Measurements from ENCODE around the gene BOK. TPM values are rescaled to one million over a fixed set of nuclear protein-coding genes. Genes with fewer than 3 reads are reported as not detected.

The BOK gene
- total and polyA plus RNA-seq, 9 donors, result 35.3 to 60.4 (median 57.0) TPM

- Histone ChIP-seq H3K36me3 (ENCODE audit: control insufficient read depth, insufficient read depth, low read length) (no peaks in the 10 kb centered on the region), H3K4me3 (ENCODE audit: low read length) (no peak overlapping the region), H3K4me1 (ENCODE audit: control insufficient read depth, insufficient read depth, low read length) (peaks cover 38% of the 10 kb centered on the region), H3K9me3 (replicated peaks; ENCODE audit: control insufficient read depth, low read depth, low read length) (no peaks in the 10 kb centered on the region), H3K27me3 (ENCODE audit: control insufficient read depth, insufficient read depth, low read length) (no peaks in the 10 kb centered on the region), H3K27ac (ENCODE audit: low read length) (peak overlapping the region; percentile 71)
- WGBS (ENCODE audit: insufficient coverage), result 44% methylated on average over 10 of the region's 20 CpGs
- peak; percentile 72 for DNase-seq
These were observed 53.8 kb downstream of the BOK start for GRCh38 chr2:241612156-241613016.

- H3K9me3 ChIP-seq (replicated peaks; ENCODE audit: control insufficient read depth, low read depth, low read length), result no peaks in the 10 kb centered on the region
- no peak overlapping the region for H3K4me3 ChIP-seq (ENCODE audit: low read length)
- DNase-seq, result peak; percentile 72
- no peaks in the 10 kb centered on the region for H3K36me3 ChIP-seq (ENCODE audit: control insufficient read depth, insufficient read depth, low read length)
- whole genome bisulfite sequencing (ENCODE audit: insufficient coverage), result 40% methylated on average over 2 of the region's 15 CpGs
- H3K4me1 ChIP-seq (ENCODE audit: control insufficient read depth, insufficient read depth, low read length), result peaks cover 44% of the 10 kb centered on the region
- peak overlapping the region; percentile 71 for H3K27ac ChIP-seq (ENCODE audit: low read length)
- no peaks in the 10 kb centered on the region for H3K27me3 ChIP-seq (ENCODE audit: control insufficient read depth, insufficient read depth, low read length)
These were observed 54.7 kb downstream of the BOK start for GRCh38 chr2:241613017-241613780.

- Histone ChIP-seq H3K4me3 (ENCODE audit: low read length) (no peak overlapping the region), H3K27me3 (ENCODE audit: control insufficient read depth, insufficient read depth, low read length) (no peaks in the 10 kb centered on the region), H3K27ac (ENCODE audit: low read length) (no peak overlapping the region), H3K4me1 (ENCODE audit: control insufficient read depth, insufficient read depth, low read length) (peaks cover 36% of the 10 kb centered on the region), H3K36me3 (ENCODE audit: control insufficient read depth, insufficient read depth, low read length) (no peaks in the 10 kb centered on the region), H3K9me3 (replicated peaks; ENCODE audit: control insufficient read depth, low read depth, low read length) (no peaks in the 10 kb centered on the region)
- 80% methylated on average over 3 of the region's 11 CpGs for WGBS (ENCODE audit: insufficient coverage)
- DNase-seq, result no peak
These were observed 56.5 kb downstream of the BOK start for GRCh38 chr2:241615041-241615440.

GRCh38 chr2:241615522-241616052 is 57.0 kb downstream of the BOK start:
- peaks cover 33% of the 10 kb centered on the region for H3K4me1 ChIP-seq (ENCODE audit: control insufficient read depth, insufficient read depth, low read length)

GRCh38 chr2:241616168-241617125 is 57.9 kb downstream of the BOK start:
- WGBS (ENCODE audit: insufficient coverage), result 77% methylated on average over 14 of the region's 30 CpGs
- H3K4me1 ChIP-seq (ENCODE audit: control insufficient read depth, insufficient read depth, low read length), result peaks cover 31% of the 10 kb centered on the region
- no peaks in the 10 kb centered on the region for H3K27me3 ChIP-seq (ENCODE audit: control insufficient read depth, insufficient read depth, low read length)
- DNase-seq, result no peak
- no peak overlapping the region for H3K4me3 ChIP-seq (ENCODE audit: low read length)
- no peaks in the 10 kb centered on the region for H3K9me3 ChIP-seq (replicated peaks; ENCODE audit: control insufficient read depth, low read depth, low read length)
- H3K36me3 ChIP-seq (ENCODE audit: control insufficient read depth, insufficient read depth, low read length), result no peaks in the 10 kb centered on the region
- no peak overlapping the region for H3K27ac ChIP-seq (ENCODE audit: low read length)

More at GRCh38 chr2:241615522-241616052, 57.0 kb downstream of the BOK start:
- Histone ChIP-seq H3K27me3 (ENCODE audit: control insufficient read depth, insufficient read depth, low read length) (no peaks in the 10 kb centered on the region), H3K9me3 (replicated peaks; ENCODE audit: control insufficient read depth, low read depth, low read length) (no peaks in the 10 kb centered on the region), H3K4me3 (ENCODE audit: low read length) (no peak overlapping the region), H3K36me3 (ENCODE audit: control insufficient read depth, insufficient read depth, low read length) (no peaks in the 10 kb centered on the region), H3K27ac (ENCODE audit: low read length) (no peak overlapping the region)
- no peak for DNase-seq
- WGBS (ENCODE audit: insufficient coverage), result 72% methylated on average over 16 of the region's 16 CpGs

DNA sequence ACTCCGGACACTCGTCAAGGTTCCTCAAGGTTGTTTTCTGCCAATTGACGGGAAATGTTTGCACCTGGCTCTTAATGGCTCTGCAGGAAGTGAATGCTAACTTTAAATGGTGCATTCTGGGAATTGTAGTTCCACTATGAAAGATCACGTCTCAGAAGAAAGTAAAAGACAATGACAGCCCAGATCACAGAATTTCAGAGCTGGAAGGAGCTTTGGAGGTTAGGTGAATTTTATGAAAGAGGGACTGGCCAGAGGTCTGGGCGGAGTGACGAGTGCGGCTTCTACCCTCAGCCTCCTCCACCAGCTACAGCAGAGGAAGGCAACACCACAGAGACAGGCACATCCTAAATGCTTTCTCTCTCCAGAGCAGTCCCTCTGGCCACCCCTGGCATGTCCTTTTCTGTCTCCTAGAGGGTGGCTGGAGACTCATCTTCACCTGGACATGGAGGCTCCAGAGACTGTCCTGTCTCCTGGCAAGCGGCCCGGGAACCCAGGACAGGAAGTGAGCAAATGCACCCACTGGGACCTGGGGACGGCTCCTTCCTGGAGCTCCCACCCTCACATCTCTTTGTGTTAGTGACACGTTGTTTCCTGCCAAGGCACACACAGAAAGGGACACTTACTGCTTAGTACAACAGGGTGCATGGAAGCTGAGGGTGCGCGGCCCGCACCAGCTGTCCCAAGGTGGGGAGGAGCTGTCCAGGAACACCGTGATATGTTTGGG is 59.0 kb downstream of the BOK start:
- Histone ChIP-seq H3K36me3 (ENCODE audit: control insufficient read depth, insufficient read depth, low read length) (no peaks in the 10 kb centered on the region), H3K27me3 (ENCODE audit: control insufficient read depth, insufficient read depth, low read length) (no peaks in the 10 kb centered on the region), H3K4me3 (ENCODE audit: low read length) (peak overlapping the region; percentile 19), H3K4me1 (ENCODE audit: control insufficient read depth, insufficient read depth, low read length) (peaks cover 28% of the 10 kb centered on the region), H3K9me3 (replicated peaks; ENCODE audit: control insufficient read depth, low read depth, low read length) (peaks cover 3% of the 10 kb centered on the region), H3K27ac (ENCODE audit: low read length) (peak overlapping the region; percentile 79)
- WGBS (ENCODE audit: insufficient coverage), result 45% methylated on average over 5 of the region's 15 CpGs
- DNase-seq, result peak; percentile 60

DNA sequence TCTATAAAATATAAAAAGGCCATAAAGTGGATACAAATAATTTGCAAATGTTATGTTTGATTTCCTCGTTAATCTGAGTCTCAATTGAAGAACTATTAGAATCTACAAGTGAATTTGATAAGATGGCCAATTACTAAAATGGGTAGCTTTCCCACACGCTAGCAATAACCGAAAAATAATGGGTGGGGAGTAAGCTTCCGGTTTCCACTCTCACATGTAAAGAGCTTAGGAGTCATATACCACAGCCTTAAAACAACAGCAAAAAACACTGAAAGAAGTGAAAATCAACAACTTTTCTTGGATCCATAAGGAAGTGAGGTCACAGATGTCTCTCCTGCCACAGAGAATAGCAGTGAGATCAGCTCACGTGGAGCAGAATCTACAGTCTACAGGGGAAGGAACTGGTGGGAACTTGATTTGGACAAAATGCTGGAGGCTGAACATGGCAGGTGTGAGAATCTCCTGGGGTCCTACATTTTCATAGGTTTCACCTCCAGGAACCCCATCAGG is 59.8 kb downstream of the BOK start:
- Histone ChIP-seq H3K9me3 (replicated peaks; ENCODE audit: control insufficient read depth, low read depth, low read length) (peaks cover 3% of the 10 kb centered on the region), H3K27me3 (ENCODE audit: control insufficient read depth, insufficient read depth, low read length) (no peaks in the 10 kb centered on the region), H3K4me1 (ENCODE audit: control insufficient read depth, insufficient read depth, low read length) (peaks cover 24% of the 10 kb centered on the region), H3K4me3 (ENCODE audit: low read length) (no peak overlapping the region), H3K27ac (ENCODE audit: low read length) (peak overlapping the region; percentile 55), H3K36me3 (ENCODE audit: control insufficient read depth, insufficient read depth, low read length) (no peaks in the 10 kb centered on the region)
- no CpG with 5 or more reads among the region's 5 CpGs for WGBS (ENCODE audit: insufficient coverage)
- no peak for DNase-seq

- Histone ChIP-seq H3K4me3 (ENCODE audit: low read length) (no peak overlapping the region), H3K4me1 (ENCODE audit: control insufficient read depth, insufficient read depth, low read length) (peaks cover 24% of the 10 kb centered on the region), H3K36me3 (ENCODE audit: control insufficient read depth, insufficient read depth, low read length) (no peaks in the 10 kb centered on the region), H3K9me3 (replicated peaks; ENCODE audit: control insufficient read depth, low read depth, low read length) (peaks cover 3% of the 10 kb centered on the region), H3K27me3 (ENCODE audit: control insufficient read depth, insufficient read depth, low read length) (no peaks in the 10 kb centered on the region), H3K27ac (ENCODE audit: low read length) (peak overlapping the region; percentile 55)
- DNase-seq, result no peak
- 84% methylated on average over 3 of the region's 11 CpGs for WGBS (ENCODE audit: insufficient coverage)
These were observed 60.3 kb downstream of the BOK start for GRCh38 chr2:241618829-241619228.

Measured in muscle of leg (tissue), 11 donors.